ENCODE measurements around the gene FTH1.

GRCh38 chr11:61928606-61929005, 38.8 kb downstream of the FTH1 start:
- no peak for TF ChIP-seq EZH2 (IDR thresholded peaks at IDR 0.05; ENCODE audit: borderline replicate concordance, low read depth, low read length, poor library complexity, severe bottlenecking)
- no peak for TF ChIP-seq CTCF (conservative IDR thresholded peaks at IDR 0.05; ENCODE audit: low read depth, low read length)
